ENCODE measurements around the gene NR3C2.
"Not testable (repeated sequence)": the region's sequence is repeated elsewhere in the genome, so short reads cannot be mapped to it uniquely, and the experiment has no call there.

The NR3C2 gene

DNA sequence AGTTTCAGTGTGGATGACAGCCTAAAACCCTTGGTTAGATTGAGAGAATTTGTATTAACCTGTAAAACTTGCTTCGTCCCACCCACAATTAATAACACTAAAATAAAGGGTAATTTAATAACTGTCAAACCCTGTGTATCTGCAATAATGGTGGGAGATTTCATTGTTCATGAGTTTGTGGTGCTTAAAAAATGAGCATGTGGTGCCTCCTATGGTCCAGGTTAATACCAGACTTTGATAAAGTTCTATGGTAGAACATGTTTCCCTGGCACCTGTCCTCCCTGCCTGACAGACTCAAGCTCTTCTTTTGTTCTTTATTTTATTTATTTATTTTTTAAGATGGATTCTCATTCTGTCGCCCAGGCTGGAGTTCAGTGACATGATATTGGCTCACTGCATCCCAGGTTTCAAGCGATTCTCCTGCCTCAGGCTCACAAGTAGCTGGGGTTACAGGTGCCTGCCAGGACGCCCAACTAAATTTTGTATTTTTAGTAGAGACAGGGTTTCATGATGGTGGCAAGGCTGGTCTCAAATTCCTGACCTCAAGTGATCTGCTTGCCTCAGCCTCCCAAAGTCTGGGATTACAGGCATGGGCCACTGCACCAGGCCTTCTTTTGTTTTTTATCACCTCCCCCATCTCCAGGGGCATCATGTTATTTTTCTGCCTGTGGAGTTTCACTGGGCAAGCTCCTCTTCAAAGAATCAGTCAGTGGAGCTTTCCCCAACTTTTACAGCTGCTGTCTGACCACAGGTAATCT lies 289.2 kb downstream of the NR3C2 start:
- DNase-seq = no peak

DNA sequence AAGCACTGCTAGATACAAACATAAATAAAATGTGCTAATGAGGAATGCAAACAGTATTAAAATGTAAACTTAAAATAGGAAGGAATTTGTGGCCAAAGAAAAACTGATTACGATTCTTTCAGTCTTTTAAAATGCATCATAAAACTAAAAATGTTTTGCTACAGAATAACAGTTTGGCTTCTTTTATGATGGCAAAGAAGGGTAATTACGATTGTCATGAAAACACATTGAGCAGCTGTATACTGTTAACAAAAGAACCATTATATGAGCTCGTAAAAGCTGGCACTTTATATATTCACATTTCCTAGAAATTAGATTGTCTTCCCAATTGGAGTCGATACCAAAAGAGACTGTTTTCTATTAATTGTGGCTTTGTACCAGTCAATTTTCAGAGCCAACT lies 290.4 kb downstream of the NR3C2 start:
- DNase-seq = no peak

DNA sequence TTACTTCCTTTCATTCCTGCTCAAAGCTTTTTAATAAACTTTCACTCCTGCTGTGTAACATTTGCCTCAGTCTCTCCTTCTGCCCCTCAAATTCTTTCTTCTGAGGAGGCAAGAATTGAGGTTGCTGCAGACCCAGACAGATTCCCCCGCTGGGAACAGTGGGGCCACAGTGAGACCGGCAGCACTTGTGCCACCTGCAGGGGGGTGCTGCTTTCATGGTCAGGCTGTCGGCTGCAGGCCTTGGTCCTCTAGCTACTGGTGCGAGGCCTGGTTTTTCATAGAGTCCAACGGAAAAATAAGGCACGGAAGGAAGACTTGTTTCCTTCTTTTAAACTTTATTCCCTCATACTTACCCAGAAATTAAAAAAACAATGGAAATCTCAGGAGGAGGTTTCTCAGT lies 296.7 kb downstream of the NR3C2 start:
- DNase-seq = no peak

DNA sequence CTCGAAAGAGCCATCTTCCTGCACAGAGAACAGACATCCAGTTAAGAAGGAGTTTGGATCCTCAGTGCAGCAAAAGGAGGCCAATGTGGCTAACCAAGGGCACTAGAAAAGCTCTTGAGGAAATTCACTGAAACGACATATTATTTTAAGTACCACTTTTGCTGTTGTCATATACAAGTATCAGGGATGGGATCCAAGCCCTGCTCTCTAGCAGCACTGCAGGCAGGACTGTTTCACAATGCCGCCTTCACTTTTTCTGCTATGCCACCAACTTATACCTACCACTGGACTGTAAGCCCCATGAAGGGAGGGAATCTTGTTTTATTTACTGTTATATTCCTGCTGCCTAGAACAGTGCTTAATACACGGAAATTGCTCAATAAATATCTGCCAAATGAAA lies 299.0 kb downstream of the NR3C2 start:
- no peak for DNase-seq

DNA sequence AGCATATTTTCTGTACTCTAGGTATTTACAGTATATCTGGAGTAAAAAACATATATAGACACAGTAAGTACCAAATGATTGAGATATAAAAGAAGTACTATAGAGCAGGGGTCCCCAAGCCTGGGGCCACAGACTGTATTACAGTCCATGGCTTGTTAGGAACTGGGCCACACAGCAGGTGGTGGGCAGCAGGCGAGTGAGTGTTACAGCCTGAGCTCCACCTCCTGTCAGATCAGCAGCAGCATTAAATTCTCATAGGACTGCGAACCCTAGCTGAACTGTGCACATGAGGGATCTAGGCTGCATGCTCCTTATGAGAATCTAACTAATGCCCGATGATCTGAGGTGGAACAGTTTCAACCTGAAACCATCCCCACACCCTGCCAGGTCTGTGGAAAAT lies 300.7 kb downstream of the NR3C2 start:
- no peak for DNase-seq

DNA sequence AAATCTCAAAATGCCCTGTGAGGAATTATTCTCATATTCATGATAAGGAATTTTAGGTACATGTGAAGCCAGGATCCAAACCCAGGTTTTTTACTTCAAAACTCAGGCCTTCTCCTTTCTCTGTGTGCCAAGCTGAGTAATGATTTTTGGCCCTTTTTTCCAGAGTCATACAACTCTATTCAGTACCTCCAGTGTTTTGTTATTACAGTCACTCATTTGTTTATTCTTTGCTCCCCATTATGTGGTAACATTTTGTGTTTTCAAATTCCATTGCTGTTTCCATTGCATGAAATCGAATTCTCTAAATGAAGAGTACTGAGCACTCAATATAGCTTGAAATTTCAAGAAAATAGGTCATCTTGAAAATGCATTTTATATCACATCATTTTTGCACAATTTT lies 315.4 kb downstream of the NR3C2 start:
- no peak for DNase-seq

DNA sequence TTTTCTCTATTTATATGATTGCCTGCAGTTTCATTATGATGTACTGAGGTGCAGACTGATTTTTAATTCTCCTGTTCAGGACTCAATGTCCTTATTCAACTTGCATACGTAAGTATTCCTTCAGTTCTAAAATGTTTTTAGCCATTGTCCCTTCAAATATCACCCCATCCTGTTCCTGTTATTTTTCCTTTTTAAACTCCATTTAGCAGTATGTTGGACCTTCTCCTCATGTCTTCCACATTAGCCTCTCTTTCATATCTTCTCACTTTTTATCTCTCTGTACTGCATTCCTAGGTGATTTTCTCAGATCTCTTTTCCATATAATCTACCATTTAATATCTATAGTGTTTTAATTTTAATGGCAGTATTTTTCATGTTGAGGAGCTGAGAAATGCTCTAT lies 317.7 kb downstream of the NR3C2 start:
- no peak for DNase-seq

DNA sequence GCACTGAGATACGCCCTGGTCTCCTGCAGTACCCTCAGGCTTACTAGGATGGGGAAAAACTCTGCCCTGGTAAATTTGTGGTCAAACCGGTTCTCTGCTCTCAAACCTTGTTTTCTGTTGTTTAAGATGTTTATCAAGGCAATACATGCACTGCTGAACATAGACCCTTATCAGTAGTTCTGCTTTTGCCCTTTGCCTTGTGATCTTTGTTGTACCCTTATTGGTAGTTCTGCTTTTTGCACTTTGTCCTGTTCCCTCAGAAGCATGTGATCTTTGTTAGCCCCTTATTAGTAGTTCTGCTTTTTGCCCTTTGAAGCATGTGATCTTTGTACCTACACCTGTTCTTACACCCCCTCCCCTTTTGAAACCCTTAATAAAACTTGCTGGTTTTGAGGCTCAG lies 319.1 kb downstream of the NR3C2 start:
- DNase-seq = not testable (repeated sequence)

DNA sequence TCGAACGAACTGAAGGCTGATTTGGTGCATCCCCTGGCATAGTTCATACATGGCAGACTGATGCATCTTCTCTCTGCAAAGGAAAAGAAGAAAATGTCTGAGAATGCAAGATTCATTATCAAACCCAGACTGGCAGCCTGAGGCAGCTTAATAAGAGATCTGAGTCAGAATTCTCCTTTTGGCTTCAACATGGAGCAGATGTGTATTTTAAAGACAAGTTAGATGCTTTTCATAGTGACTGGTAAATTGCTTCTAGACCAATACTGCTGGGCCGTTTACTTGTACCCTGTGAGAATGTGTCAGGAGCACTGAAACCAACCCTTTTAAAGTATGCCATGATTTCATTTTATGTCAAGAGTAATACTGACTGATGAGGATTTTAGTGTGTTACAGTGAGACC lies 322.0 kb downstream of the NR3C2 start:
- no peak for DNase-seq

DNA sequence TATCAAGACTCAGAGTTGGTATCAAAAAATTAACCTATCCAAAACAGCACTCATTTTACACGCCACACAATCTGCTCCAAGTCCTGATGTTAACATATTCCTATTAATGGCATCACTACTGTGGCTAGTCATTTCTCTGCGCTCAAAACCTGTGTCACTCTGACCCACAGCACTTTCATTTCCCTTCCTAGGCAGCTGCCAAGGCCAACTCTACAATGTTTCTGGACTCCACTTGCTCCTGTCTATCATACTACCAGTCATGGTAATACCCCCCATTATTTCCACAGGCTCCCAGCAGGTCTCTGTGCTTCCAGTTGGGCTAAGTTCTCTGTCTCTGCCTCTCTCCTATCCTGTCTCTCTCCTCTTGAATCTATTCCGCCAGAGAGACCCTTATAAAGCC lies 323.6 kb downstream of the NR3C2 start:
- no peak for DNase-seq

DNA sequence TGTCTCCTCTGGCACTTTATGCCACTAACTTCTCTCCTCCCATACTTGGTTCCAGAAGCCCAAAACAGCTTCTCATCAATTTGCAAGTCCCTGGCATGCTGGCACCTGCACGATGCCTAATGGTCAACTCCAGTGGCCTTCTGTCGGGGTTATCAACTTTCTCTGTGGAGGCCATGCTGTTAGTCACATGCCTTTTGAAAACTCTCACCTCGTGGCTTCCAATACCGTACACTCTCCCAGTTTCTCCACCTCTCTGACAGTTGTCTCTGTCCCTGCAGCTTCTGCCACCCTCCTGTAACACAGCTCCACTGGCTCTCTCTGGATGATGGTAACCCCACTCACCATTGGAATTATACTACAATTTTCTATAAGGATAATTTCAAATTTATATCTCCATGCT lies 324.0 kb downstream of the NR3C2 start:
- DNase-seq = no peak

DNA sequence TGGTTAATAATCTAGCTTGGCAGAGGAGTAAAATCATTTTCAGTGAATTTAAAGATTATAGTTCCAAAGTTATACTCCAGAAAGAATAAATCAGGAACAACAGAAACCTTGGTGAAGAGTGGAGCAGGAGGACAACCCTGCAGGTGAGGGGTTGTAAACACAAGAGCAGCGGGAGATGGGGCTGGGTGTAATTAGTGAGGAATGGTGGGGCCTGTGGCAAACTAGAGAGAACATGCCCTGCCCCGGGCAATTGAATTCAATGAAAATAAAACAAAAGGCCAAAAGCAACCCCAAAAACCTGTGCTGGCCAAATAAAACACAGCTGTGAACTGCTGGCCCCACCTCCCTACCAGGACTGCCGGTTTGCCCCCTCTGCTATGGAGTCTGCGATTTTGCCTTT lies 325.2 kb downstream of the NR3C2 start:
- no peak for DNase-seq

DNA sequence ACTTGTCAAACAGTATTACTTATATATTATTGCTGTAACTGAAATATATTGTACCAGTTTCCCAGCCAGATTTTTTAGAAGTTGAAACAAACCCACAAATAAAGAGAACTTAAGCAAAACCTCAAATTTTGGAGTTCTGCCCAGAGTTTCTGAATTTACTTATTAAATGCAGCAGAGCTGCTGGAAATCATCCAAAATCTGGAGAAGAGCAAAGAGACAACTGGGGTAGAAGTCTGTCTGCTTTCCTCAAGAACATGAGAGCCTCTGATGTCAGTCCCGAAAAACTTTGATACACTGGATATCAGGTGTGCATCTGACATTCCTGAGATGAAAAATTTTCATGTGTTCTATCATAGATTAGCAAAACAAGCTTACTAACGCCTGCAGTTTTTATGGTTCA lies 325.9 kb downstream of the NR3C2 start:
- DNase-seq = no peak

DNA sequence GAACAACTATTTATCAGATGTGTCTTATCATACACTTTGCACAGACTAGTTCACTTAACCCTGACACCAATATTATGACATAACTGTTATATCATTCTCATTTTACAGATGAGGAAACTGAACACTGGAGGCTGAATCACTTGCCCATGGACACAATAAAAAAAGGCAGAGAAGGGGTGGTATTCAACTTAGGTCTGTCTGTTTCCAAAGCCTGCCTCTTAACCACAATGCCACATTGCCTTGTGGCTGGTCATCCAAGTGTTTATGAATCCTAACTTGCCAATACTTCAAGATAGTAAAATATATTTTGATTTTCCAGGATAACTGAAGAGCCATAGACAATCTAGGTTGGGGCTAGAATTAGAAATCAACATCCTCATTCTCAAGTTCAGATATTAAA lies 327.8 kb downstream of the NR3C2 start:
- no peak for DNase-seq

DNA sequence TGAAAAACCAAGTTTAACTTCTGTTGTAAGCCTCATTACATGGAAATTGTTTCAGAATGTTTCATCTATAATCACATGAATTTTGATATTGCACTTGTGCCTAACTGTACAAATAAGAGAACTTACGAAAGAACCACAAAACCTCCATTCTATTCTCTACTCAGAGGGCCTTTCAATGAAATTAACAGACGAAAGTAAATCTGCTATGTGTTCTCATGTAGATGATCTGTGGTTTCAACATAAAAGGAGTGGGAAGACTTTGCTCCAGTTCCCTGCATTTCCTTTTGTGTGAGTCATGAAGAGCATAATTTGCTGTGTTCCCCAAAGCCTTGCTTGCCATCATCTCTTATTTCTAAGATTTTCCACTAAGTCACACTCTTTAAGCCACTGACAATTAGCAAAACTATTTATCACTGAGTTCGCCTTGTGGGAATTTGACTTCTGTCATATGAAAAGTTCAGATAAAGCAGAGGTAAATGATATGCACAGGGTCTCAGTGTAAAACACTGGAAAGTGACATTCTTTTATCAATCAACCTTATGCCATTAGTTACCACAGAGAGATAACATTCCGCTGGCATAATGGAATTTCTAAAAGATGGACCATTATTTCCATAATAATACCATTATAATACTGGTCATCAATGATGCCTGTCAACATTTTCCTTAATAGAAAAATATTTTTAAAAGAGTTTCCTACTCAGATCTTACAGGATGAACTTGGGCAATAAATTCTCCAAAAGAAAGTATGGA lies 329.8 kb downstream of the NR3C2 start:
- DNase-seq = no peak

DNA sequence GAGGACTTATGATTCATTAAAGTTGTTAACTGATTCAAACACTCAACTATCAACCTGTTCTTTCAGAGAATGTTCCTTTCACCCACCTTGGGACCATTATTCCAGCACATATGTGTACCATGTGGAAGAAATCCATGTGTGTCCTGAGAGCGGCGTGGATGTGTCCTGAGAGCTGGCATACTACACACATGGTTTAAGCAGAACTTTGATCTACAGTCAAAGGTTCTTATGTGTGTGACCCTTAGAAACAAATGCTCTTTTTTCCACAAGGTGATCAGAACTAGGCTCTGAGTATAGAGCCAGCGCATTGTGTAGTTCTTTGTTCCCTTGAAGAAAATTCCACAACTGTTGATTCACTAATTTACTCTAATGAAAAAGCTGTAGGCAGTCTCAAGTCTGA lies 332.0 kb downstream of the NR3C2 start:
- no peak for DNase-seq

DNA sequence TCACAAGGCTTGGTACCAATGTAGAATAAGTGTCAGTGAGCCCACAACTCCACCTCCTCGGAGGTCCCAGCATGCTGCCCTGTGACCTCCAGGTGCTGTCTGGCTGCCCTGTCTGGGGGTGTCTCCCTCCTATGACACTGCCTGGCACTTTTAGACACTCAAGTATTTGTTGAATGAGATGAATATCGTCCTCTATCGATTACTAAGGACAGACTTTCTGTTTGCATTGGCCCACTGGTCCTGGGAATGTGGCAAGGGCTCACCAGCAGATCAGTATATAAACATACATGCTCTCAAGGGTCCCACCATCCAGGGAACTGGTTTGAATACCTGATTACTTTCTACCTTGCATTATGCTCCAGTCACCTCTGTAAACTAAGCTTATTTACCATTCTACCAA lies 333.0 kb downstream of the NR3C2 start:
- no peak for DNase-seq

DNA sequence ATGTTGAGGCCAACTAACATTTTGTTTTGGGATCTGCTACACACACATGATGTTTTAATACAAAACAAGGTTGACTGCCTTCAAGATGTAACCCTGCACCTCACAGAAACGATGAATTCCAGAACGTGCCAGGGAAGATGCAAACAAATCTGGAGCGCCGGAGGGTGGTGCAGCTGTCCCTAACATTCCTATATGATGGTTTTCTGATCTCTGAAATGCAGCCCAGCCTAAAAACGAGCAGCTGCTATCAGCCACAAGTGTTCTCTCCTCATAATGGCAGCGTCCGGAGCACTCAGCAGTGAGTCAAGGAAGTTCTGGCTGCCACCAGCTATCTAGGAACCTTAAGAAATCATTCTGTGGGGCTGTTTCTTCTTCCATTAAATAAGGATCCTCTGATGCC lies 333.4 kb downstream of the NR3C2 start:
- DNase-seq = no peak

DNA sequence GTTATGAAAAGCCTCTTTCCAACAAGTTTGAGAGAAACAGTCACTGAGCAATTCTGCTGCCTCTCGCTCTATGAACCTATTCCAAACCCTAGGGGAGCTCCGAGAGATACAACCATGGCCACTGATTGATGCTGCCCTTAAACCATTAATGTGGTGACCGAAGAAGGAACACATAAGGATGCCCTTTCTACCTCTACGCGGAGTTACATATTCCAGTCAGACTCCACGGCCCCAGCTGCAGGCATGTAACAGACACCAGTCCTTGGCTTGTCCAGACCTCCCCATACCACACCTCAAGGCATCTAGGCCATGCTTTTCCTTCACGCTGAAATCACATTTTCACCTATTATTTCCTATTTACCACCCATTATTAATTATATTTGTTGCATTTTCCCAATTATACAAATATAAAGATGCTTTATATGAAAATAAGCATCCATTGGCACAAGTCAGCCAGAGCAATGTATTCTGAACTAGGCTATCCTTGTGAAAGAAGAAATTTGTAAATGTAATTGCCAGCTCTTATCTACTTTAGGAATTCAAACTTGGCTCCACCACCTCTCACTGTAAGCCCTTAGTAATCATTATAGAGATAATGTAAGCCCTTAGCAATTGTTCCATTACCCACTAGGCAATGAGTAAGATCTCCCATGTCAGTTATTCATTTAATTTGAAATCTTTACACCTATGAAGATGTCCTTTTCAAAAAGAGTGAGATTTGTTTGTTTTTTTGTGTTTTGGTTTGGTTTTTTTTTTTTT lies 338.4 kb downstream of the NR3C2 start:
- no peak for DNase-seq

DNA sequence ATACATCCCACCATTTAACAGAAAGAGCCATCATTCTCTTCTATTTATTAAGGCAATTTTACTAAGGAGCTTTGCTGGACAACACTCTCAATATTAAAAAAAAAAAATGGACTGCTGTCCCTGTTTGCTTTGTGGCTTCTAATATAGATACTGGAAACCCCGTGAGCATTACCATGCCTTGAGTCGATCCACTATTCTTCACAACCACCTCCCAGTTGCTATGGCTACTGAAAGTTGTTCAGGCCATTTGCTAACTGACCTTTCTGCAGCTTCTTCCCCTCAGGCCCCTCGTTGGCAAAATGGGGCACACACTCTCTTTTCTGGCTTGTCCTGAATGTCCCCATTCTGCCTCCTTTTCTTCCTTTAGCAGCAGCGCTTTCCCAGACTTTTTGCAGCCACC lies 340.4 kb downstream of the NR3C2 start:
- no peak for DNase-seq

DNA sequence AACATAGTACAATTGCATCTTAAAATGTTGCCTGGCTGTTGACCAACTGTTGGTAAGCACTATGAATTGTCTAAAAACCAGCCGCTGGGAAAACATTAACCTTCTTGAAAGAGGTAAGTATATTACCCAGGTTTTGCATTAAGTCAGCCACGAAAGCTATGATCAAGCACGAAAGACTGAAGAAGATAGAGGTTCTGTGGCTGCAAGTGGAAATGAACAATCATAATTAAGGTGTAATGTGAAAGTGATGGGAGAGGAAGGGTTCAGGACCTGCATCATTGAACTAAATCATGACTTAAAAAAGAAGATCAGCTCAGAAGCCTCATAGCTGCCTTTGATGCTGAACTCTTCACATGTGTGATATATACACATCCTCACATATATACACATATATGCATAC lies 341.0 kb downstream of the NR3C2 start:
- DNase-seq = no peak

DNA sequence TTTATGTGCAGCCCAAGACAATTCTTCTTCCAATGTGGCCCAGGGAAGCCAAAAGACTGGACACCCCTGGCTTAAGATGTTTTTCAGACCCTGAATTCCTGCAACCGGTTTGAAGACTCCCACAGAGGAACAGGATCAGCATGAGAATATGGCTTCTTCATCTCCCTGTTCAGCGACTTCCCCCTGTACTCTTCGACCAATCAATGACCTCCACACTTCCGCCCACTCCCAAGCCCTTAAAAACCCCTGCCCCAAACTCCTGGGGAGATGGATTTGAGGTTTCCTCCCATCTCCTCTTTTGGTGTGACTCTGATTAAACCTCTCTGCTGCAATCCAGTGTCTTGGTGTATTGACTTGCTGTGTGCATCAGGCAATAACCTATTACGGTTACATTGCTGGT lies 344.4 kb downstream of the NR3C2 start:
- no peak for DNase-seq

DNA sequence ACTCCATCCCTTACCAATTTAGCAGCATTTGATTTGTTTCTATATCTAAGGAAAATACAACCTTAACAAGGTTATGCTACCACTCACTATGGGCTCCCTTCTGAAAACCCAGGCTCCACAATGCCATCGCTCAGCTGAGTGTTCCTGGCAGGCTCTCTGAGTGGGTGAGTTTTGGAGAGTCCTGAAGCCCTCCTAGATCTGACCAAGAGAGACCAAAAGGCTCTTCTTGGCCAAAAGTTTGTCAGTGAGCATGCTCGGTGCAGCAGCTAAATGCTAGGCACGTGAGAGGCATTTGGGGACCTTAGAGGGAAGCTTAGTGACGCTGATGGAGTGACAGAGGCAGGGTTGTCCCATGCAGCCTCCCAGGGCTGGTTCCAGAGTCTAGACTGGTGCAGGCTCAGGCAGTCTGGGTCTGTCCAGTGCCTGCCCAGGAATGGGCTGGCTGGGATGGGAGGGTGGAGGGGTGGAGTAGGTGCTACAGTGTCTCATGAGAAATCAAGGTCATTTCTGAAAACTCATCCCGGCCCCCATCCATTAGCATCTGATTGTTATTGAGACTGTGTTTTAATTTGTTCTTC lies 346.8 kb downstream of the NR3C2 start:
- no peak for DNase-seq

DNA sequence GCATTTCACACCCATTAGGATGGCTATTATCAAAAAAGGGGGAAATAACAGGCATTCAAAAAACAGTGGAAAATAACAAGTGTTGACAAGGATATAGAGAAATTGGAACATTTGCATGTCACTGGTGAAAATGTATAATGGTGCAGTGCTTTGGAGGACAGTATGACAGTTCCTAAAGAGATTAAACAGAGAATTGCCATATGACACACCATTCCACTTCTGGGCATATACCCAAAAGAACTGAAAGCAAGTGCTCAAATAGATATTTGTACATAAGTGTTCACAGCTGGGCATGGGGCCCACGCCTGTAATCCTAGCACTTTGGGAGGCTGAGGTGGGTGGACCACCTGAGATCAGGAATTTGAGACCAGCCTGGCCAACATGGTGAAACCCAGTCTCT lies 348.1 kb downstream of the NR3C2 start:
- no peak for DNase-seq

Measured in central memory CD4-positive, alpha-beta T cell (primary cell).